Panc1 (cell line): ENCODE measurements around the gene ARFIP1. TPM values are rescaled to one million over a fixed set of nuclear protein-coding genes. Genes with fewer than 3 reads are reported as not detected.

Source experiments
- ATAC-seq: fragments of 200-7000 bp; cut with Tn5 transposase; 2 replicates; pipeline ENCODE4 v1.9.1; 2020; ENCODE audit warnings: mild to moderate bottlenecking, moderate library complexity
- BruUV-seq: library from RNA; stranded (reverse); fragments of 400-500 nt; replicated peaks from 2 replicates; lab custom pipeline; 2021; lab: Mats Ljungman, UMichigan
- CTCF ChIA-PET: fragments of 300-600 bp; sonication (Branson Sonifier 250); formaldehyde crosslinking; loops from one replicate; lab custom pipeline; 2022; ENCODE audit warnings: antibody characterized with exemption; lab: Charles Lee
- POLR2A ChIA-PET: fragments of 300-600 bp; sonication (Branson Sonifier 250); formaldehyde crosslinking; loops from one replicate; lab custom pipeline; 2022; ENCODE audit warnings: antibody characterized with exemption; lab: Charles Lee
- DNase-seq: peaks from one replicate; pipeline ENCODE4 v3.0.0-alpha.2; 2010; ENCODE audit warnings: low read depth, low spot score
- H3K27ac ChIP-seq: 2 replicates; pipeline ENCODE4 v1.5.1; 2011; ENCODE audit warnings: mild to moderate bottlenecking, low read length, inconsistent platforms
- H3K27me3 ChIP-seq: fragments of 200-500 bp; sonication (Bioruptor generic); 2 replicates; pipeline ENCODE4 v1.6.0; 2014; ENCODE audit warnings: low read length, inconsistent platforms; ENCODE audit not compliant: control insufficient read depth, insufficient read depth
- H3K36me3 ChIP-seq: fragments of 200-500 bp; sonication (Bioruptor generic); 2 replicates; pipeline ENCODE4 v1.5.1; 2014; ENCODE audit warnings: inconsistent platforms, mild to moderate bottlenecking, low read length, moderate library complexity; ENCODE audit not compliant: control insufficient read depth, insufficient read depth
- H3K4me1 ChIP-seq: 2 replicates; pipeline ENCODE4 v1.5.1; 2011; ENCODE audit warnings: inconsistent platforms, mild to moderate bottlenecking, low read length, moderate library complexity; ENCODE audit not compliant: control insufficient read depth, insufficient read depth
- H3K4me3 ChIP-seq, 2 experiments: 2 replicates each; pipeline ENCODE4 v1.5.1; 2011 to 2012; ENCODE audit warnings: low read depth in 2 of 2, low read length in 2 of 2, mild to moderate bottlenecking in 2 of 2, inconsistent platforms in 1 of 2, moderate library complexity in 1 of 2
- H3K9me3 ChIP-seq: fragments of 200-500 bp; sonication (Bioruptor generic); 2 replicates; pipeline ENCODE4 v1.5.1; 2014; ENCODE audit warnings: low read depth, mild to moderate bottlenecking, inconsistent platforms, low read length, moderate library complexity; ENCODE audit not compliant: control insufficient read depth, insufficient read depth
- CTCF ChIP-seq: fragments of 450-650 bp; IDR thresholded peaks from 2 replicates; pipeline ENCODE4 v1.5.1; 2017; ENCODE audit warnings: mild to moderate bottlenecking
- POLR2AphosphoS5 ChIP-seq: IDR thresholded peaks from 2 replicates; pipeline ENCODE4 v1.6.1; 2012; ENCODE audit warnings: mild to moderate bottlenecking, low read depth, low read length, moderate library complexity
- REST ChIP-seq, 2 experiments: IDR thresholded peaks; 2 replicates each; pipeline ENCODE4 v1.6.1; 2011 to 2012; ENCODE audit warnings: low read depth in 2 of 2, control low read depth in 1 of 2, low read length in 1 of 2, mild to moderate bottlenecking in 1 of 2, moderate library complexity in 1 of 2; ENCODE audit not compliant: insufficient read depth in 1 of 2
- SIN3A ChIP-seq: IDR thresholded peaks from 2 replicates; pipeline ENCODE4 v1.6.1; 2012; ENCODE audit warnings: low read depth, mild to moderate bottlenecking, low read length, moderate library complexity, borderline replicate concordance; ENCODE audit not compliant: insufficient read depth
- TCF7L2 ChIP-seq: IDR thresholded peaks from 2 replicates; pipeline ENCODE4 v1.6.1; 2011; ENCODE audit warnings: mild to moderate bottlenecking, low read depth, low read length, inconsistent platforms
- in situ Hi-C: cut with HindIII; loops from 2 replicates; pipeline ENCODE4 v1.10.0; 2016; ENCODE audit warnings: low sequenced_read_pairs, low pct_unique_long_range_greater_than_20kb
- intact Hi-C: fragments of 100-400 bp; cut with micrococcal nuclease; formaldehyde crosslinking; loops from one replicate; pipeline ENCODE4 v1.10.0; 2022; ENCODE audit not compliant: unreplicated experiment
- total RNA-seq: library from RNA; stranded (reverse); gene quantifications from one replicate; pipeline ENCODE4 v1.2.1, GENCODE V29; 2021; ENCODE audit not compliant: unreplicated experiment

The ARFIP1 gene
- total RNA-seq, 1 experiment from 2014 or later: 22.2 TPM

GRCh38 chr4:152808670-152809069 lies 28.9 kb downstream of the ARFIP1 start:
- in situ Hi-C loops (no loop called here), intact Hi-C loops (no loop called here)
- H3K9me3 ChIP-seq: no peaks in the 10 kb centered on the region
- H3K4me1 ChIP-seq: no peaks in the 10 kb centered on the region
- no peak for DNase-seq
- no peaks in the 10 kb centered on the region for H3K27me3 ChIP-seq
- BruUV-seq: no TSS peak
- no peak overlapping the region for H3K27ac ChIP-seq
- ChIA-PET CTCF (no interaction called here), POLR2A (no interaction called here)
- TF ChIP-seq REST (IDR thresholded peaks at IDR 0.05; ENCODE audit: insufficient read depth in 1 of 2, low read depth in 2 of 2, low read length in 1 of 2) (no peak), POLR2AphosphoS5 (no peak), TCF7L2 (no peak), CTCF (no peak), SIN3A (no peak)
- ATAC-seq: no peak
- H3K4me3 ChIP-seq: no peak overlapping the region
- no peaks in the 10 kb centered on the region; the same call in 1 of the 2 replicates for H3K36me3 ChIP-seq

- Histone ChIP-seq H3K27ac (no peak overlapping the region), H3K36me3 (no peaks in the 10 kb centered on the region; the same call in 1 of the 2 replicates), H3K27me3 (no peaks in the 10 kb centered on the region), H3K9me3 (no peaks in the 10 kb centered on the region), H3K4me3 (no peak overlapping the region), H3K4me1 (no peaks in the 10 kb centered on the region)
- intact Hi-C loops (no loop called here), in situ Hi-C loops (no loop called here)
- no peak for DNase-seq
- BruUV-seq: no TSS peak
- ChIA-PET CTCF (no interaction called here), POLR2A (no interaction called here)
- no peak for ATAC-seq
- TF ChIP-seq CTCF: no peak
- TF ChIP-seq SIN3A: no peak
- no peak for TF ChIP-seq POLR2AphosphoS5
- TF ChIP-seq TCF7L2: no peak
- no peak for TF ChIP-seq REST (IDR thresholded peaks at IDR 0.05; ENCODE audit: insufficient read depth in 1 of 2, low read depth in 2 of 2, low read length in 1 of 2)
Observed at GRCh38 chr4:152810715-152811287, 31.0 kb downstream of the ARFIP1 start.
